Activated T-cell treated with anti-CD3 and anti-CD28 coated beads for 24 hours (primary cell): ENCODE measurements around the gene BCR.

Experiments used
- DNase-seq: peaks from one replicate; pipeline ENCODE4 v3.0.0-alpha.2; 2020; ENCODE audit warnings: low read depth

Gene BCR

DNA sequence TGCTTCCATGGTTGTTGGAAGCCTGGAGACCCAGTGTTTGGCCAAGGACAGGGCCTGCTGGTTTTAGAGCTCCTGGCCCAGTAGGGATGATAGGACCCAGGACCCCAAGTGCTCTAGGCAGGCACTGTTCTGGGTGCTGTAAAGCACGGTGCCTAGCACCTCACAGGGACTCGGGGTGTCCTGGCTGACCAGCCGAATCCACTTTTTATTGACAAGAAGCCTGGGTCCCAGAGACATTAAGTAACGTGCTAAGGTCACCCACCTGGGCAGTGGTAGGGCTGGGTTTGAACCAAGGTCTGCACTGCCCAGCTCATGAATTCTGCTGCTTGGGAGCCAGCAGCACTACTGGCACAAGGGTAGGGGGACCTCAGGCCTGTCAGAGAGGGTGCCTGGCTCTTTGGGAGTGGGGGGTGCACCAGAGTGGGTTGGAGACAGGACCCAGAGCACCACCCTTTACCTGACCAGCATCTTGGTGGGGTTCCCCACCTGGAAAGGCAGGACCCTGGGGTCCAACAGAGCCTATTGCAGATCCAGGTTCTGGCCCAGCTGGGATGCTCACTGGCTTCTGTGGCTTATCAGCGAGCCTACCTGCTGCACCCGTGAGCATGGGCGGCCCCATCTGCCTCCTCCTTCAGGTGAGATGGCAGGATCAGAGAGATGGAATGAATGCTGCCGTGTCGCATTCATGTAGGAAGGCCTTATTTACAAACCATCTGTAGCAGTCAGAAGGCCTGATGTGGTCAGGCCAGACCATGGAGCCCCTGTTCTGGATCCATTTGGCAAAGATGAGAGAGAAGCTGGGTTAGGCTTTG is 52.0 kb downstream of the BCR start:
- no peak for DNase-seq

DNA sequence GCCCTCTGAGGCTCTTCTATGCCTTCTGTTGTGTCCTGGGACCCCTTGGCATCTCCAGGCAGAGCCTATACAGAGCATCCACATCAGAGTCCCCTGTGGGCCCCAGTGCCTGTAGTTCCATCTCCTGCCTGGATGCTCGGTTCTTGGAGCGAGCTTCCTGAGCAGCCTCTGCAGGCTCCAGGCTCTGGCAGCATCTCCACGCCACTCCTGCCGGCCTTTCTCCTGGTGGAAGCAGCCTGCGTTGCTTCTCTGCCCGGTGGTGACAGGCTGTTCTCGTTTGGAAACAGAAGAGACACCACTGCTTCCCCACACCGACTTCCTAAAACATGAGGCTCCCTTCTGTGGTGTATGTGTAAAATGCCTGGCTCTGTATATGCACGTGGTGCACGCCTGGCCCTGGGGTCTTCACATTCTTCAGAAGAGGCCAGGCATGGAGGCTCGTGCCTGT is 52.8 kb downstream of the BCR start:
- no peak for DNase-seq

DNA sequence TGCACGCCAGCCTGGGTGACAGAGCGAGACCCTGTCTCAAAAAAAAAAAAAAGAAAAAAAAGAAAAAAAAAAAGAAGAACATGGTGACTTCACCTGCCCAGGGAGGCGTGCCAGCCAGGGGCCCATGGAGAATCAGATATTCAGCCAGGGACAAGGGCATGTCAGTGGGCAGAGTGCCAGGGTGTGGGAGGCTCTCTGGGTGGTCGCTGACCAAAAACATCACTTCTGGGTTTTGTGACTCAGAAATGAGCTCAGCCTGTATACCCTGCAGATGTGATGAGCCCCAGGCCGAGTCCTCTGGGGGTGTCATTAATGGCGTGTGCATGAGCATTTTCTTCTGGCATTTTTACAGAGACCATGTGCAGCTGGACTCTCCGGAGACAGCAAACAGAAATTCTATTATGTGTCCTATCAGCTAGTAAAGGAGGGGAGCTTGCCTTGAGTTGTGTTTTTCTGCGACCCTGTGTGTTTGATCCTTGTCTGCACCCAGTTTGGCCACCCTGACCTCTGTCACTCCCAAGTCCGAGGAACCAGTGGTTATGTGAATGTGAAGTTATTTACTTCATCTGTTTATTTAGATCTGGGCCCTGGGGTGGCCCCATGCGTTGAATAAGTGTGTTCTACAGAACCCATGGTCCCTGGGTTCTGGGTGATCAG is 53.6 kb downstream of the BCR start:
- DNase-seq, result peak; percentile 39

DNA sequence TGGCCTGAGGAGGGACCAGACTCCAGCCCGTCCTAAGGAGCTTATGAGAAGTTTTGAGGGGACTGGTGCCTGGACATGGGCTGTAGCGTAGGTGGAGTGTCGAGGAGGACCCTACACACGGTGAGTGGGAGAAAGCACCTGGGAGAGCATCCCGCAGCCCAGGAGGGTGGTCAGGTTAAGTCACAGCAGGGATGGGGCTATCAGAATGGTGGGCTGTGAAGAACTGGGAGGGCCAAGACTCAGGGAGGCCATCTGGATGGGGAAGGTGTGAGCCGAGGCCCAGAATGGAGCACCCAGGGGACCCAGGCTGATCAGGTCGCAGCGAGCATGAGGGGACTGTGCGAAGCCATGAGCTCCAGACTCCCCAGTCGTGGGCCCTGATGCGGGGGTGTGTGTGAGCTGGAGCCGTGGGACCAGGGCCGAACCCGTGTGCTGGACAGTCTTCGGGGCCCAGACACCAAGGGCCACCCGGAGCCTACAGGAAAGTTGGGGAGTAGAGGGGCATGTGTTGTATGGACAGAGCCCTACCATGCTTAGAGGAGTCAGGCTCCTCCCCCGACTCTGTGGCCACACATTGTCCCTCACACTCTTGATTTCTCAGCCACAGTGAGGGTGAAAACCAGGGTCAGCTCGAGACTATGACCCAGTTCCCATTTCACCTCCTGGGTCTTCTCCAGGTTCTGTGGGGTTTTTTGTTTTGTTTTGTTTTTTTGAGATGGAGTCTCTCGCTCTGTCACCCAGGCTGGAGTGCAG is 54.3 kb downstream of the BCR start:
- no peak for DNase-seq

DNA sequence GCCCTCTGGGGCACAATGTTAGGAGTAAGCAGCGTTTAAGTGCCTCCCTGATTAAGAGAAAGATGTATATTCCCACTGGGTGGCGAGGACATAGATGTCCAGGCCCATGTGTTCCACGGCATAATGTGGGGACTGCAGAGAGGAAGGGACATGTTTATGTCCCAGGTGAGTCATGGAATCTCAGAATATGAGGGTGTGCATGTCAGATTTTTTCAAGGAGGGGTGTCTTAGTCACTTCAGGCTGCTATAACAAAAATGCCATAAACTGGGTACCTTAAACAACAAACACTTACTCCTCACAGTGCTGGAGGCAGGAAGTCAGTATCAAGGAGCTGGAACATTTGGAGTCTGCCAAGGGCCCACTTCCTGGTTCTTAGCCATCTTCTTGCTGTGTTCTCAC is 55.1 kb downstream of the BCR start:
- DNase-seq, result no peak

DNA sequence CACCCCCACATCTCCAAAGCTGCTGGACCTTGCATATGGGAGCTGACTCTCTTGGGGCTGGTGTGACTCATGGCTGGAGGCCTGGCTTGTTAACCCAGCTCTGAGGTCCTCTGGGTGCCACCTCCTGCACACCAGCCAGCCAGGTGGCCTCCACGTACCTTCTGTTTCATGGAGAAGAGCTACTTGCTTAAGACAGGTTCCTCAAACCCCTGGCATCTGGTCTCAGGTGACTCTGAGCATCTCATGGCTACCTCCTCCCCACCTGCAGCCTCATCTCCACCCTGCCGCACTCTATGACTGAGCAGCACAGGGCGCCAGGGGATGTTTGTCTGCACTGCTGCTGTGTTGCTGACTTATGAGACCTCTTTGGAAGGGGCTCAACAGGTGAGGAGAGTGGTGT is 55.7 kb downstream of the BCR start:
- no peak for DNase-seq

DNA sequence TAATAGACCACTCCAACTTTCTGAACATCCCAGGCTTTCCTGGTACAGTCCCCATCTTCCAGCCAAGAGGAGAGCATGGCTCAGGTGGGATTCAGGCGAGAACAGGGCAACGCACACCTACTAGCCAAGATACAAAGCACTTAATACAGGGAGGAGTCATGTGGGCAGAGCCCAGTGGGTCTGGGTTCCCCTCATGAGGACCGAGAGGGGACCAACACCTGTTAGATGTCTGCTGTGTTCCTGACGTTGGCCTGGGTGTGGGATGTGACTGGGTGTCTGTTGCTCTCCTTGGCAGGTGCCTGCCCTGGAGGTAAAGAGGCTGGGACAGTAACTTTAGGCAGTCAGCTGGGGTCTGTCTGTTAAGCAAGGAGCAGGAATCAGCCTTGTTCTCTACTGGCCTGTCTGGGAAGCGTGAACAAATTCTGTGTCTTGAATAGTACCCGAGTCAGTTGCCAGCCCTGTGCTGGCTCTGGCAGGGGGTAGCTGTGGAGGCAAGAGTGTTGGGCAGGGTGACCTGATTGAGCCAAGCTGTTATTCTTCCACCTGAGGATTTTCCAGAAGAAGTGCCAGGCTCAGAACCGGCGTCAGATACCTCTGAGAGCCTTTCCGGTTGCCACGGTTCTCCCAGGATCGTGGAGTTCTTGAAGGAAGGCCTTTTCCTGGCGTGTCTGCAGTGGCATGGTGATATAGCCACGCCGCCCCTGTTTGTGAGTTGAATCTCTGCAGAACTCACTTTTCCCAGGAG is 56.3 kb downstream of the BCR start:
- DNase-seq, result no peak

DNA sequence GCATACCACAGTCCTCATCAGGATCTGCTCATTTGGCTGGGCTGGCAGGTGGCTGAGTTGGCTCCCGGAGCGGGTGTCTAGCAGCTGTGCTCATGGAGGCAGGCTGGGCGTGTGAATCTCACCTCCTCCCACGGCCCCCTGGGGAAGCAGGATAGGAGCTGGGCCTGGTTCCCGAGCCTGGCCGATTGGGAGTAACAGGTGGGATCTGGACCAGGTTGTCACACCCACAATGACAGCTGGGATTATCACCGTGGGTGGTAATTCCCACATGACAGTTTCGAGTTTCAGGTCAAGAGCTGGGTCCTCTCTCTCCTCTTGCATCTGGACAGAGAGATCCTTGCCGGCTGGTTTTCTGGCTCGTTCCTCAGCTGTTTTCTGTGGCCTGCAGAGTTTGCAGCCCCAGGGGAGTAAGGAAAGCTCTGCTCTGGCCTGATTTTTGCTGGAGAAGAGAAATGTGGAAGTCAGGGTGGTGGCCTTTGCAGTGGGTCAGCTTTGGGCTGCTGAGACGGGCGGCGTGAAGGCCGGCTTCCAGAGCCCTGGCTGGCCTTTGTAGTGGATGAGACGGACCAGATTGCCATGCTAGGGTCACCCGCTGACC is 57.0 kb downstream of the BCR start:
- DNase-seq, result no peak

DNA sequence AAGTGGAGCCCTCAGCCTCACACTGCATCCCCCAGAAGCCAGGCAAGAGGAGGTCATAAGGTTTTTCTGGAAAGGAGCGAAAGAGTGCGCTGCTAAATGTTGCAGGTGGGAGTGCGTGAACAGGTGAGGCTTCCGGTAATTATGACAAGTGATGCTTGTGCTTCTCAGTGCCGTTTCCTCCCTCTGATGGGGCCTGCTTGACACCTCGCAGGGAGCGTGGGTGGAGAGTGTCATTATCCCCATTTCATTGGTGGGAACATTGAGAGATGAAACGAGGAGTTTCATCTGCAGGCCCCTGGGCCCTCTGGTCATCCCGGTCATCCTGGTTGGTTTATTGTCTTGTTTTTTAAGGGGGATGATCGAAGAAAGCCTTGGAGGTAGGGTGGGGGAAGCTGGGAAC is 57.5 kb downstream of the BCR start:
- peak; percentile 30 for DNase-seq

DNA sequence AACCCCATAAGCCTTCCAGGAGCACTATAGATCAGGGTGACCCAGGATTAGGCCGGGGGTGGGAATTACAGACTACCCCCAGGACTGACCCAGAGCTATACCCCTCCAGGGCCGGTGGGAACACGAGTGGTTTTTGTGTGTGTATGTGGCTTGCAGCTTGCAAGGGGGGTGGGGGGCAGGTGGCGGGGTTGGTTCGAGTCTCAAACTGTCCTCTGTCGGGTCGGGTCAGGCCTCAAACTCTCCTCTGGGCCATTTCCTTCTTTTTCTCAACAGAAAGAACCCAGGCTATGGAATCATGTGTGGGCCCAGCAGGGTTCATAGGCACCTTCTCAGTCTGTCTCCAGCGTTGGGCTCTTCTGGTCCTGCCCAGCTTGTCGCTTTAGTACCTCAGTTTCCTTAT is 58.4 kb downstream of the BCR start:
- no peak for DNase-seq

DNA sequence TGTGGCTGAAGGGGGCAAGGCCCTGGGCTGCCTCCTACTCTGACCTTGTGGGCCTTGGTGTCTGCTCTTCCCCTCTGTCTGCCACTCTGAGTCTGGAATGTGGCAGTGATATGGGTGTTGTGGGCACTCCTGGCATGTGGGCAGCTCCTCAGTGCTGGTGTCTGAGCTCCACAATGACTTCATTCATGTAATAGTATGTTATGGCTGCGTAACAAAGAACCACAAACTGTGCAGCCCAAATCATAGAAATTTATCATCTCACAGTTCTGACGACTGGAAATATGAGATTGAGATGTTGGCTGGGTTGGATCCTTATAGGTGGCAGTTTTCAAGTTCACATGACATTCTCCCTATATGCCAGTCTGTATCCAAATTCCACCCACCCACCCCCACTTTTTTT is 59.1 kb downstream of the BCR start:
- DNase-seq, result no peak

DNA sequence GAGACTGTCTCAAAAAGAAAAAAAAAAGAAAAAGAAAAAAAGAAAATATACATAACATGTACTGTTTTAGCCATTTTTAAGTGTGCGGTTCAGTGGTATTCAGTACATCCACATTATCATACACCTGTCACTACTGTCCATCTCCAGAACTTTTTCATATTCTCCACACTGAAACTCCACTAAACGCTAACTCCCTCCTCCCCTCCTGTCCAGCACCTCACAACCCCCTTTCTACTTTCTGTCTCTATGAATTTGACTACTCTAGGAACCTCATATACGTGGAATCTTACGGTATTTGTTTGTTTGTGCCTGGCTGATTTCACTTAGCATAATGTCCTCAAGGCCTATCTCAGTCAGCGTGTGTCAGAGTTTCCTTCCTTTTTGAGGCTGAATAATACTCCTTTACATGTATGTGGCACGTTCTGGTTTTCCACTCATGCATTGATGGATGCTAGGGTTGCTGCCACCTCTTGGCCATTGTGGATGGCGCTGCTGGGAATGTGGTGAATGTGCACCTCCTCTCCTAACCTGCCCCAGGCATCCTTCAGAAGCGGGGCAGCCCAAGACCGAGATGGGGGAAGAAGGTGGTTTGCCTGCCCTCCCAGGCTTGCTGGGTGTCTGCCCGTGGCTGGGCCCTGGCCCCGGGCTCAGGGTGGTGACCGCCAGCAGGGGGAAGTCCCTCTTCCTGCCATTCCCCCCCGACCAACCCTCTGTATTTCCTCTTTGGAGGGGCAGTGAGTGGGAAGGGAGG is 60.5 kb downstream of the BCR start:
- no peak for DNase-seq

DNA sequence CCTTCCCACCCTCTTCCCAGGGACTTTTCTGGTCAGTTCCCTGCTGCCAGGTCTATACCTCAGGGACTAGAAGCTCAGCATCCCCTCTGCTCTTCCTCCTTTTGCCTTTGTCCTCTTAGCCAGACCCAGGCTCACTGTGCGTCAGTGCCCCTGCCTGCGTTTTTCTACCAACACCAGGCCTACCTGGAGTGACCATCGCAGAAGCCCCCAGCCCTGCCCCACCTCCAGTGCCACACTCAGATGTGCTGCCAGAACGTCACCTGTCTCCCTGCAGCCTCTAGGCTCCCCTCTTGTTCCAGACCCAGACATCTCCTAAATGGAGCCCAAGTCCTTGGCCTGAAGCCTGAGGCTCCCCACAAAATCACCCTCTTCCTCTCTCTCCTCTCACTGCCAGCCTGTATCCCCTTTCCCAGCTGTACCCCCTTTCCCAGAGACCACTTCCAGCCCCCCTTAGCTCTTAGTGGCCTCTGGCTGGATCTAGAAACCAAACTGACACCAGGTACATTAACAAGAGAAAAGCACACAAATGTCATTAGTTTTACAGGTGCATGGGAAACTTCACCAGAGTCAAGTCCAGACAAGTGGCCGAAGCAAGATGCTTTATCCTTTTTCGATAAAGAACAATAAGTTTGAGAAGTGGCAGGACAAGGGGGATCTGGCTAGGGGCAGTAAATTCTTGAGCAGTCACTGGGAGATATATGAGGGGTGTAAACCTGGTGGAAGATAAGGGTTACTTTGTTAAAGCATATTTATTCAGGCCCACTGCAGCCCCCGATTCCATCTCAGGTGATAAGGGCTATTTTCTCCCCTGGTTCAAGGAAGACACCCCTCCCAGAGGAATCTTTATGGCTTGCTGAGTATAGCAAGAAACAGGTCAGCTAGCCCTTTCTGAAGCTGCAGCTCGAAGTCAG is 61.5 kb downstream of the BCR start:
- DNase-seq, result no peak

DNA sequence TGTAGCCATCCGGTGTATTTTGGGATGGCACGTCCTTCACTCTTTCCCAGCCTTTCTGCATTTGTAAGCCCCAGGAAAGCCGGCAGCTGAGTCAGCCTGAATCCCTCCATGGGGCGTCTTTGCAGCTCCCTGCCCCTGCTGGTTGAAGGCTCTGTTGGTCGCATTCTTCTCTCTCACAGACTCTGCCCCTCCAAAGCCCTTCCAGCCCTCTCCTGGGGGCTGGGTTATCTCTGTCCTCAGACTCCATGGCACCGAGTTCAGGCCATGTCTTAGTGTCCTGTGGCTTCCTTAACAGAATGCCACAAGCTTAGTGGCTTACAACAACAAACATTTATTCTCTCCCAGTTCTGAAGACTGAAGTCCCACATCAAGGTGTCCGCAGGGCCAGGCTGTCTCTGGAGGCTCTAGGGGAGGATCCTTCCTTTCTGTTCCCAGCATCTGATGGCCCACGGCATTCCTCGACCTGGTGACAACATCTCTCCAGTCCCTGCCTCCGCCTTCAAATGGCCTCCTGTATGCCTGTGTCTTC is 62.2 kb downstream of the BCR start:
- no peak for DNase-seq

DNA sequence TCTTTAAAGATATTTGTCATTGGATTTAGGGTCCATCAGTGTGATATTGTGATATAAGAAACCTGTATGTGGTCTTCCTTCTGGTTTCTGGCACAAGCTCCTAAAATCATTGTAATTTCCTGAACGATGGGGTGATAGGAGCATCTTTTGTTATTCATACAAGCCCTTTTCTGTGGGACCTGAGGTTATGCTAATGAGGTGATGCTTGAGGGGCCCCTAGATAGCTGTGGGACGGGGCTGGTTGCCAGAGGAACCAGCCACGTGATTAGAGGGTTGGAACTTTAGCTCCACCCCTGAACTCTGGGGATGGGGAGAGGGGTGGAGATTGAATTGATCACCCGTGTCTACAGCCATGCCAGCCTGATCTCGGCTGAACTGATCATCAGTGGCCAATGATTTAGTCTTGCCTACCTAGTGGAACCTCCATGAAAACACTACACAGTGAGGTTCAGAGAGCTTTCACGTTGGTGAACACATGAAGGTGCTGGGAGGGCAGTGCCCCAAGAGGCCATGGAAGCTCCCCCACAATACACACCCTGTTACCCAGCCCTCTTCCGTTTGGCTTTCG is 62.8 kb downstream of the BCR start:
- peak; percentile 70 for DNase-seq

DNA sequence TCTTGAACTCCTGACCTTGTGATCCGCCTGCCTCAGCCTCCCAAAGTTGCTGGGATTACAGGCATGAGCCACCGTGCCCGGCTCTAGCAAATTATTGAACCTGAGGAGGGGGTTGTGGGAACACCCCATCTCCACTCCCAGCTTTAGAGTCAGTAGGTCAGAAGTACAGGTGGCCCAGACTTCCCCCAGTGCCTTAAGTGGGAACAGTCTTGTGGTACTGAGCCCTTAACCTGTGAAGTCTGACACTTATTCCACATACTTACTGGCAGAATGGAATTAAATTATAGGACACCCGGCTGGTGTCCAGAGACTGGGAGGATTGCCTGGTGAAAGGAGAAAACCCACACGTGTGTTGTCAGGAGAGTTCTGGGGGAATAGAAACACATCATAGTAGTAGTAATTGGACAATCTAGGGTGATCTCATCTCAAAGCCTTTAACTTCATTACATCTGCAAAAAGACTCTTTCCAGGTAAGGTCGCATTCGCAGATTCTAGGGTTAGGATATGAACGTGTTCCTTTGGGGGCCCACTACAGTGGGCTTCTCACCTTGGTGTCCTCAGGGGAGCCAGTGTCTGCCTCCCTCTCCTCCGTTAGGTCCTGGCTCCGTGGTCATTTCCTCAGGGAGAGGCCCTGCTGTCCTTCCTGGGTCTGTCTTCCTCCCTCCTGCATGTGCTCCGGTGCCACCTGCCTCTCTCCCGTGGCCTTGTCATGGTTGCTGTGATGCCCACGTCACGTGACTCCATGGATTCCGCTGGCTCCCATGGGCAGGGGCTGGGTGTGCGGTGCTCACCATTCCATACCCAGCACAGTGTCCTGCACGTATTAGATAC is 63.8 kb downstream of the BCR start:
- DNase-seq, result no peak

DNA sequence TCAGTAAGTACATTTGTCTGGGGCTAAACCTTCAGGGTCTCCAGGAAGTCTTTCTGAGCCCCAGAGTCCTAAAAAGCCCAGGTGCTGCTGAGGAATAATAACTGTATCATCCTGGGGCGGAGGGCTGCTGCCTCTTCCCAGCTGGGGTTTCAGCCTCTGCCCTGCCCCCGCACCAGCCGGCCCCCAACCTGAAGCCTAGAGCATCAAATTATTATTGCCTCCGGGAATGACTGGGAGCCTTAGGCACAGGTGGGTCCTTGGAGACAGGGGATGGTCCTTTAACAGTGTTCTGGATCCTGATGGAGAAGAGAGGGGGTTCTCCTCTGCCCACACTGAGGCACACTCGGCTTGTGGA is 64.4 kb downstream of the BCR start:
- no peak for DNase-seq

DNA sequence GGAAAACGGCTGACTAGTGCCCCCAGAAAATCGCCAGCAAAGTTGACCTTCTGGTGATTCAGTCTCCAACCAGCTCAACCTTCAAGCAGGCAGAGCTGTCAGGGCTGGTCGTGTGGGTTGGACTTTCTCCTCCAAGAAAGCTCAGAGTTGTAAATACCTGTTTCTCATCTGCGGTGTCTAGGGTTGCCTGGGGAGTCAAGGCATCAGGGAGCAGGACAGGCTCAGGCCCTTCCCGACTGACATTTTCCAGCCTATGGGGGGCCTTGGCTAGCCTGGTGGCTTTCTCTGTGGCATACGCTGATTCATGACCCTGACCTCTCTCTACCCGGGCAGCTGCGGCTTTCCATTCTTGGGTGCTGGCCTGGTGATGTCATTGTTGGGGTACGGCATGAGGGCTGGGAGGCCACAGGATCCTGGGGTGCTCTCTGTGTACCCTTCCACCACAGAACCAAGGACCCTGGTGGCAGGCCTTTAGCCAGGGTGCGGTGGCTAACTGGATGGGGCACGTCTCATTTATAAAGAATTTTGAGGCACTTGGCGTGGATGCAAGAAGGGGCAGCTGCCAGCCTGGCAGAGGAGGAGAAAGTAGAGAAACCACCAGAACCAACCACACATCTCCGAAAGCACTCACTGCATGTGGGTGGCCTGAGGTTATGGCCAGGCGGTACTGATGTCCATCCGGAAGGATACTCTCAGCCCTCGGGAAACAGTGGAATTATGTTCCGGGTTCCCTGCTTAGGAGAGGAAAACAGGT is 64.9 kb downstream of the BCR start:
- no peak for DNase-seq
